PC-3 (cell line): Measurements from ENCODE around the gene SGCG. TPM values are rescaled to one million over a fixed set of nuclear protein-coding genes. Genes with fewer than 3 reads are reported as not detected.

ENCODE experiments used
- ATAC-seq: fragments of 200-7000 bp; cut with Tn5 transposase; 2 replicates; pipeline ENCODE4 v1.9.1; 2020; ENCODE audit warnings: mild to moderate bottlenecking, moderate library complexity
- BruUV-seq: library from RNA; stranded (reverse); fragments of 400-500 nt; replicated peaks from 2 replicates; lab custom pipeline; 2021; lab: Mats Ljungman, UMichigan
- CTCF ChIA-PET: fragments of 300-600 bp; sonication (Branson Sonifier 250); formaldehyde crosslinking; loops from one replicate; lab custom pipeline; 2022; ENCODE audit warnings: antibody characterized with exemption; lab: Charles Lee
- POLR2A ChIA-PET: fragments of 300-600 bp; sonication (Branson Sonifier 250); formaldehyde crosslinking; loops from one replicate; lab custom pipeline; 2022; ENCODE audit warnings: antibody characterized with exemption; ENCODE audit not compliant: unreplicated experiment; lab: Charles Lee
- DNase-seq: peaks from one replicate; pipeline ENCODE4 v3.0.0-alpha.2; 2015
- H2AFZ ChIP-seq: fragments of 300-600 bp; sonication (generic); 2 replicates; pipeline ENCODE4 v1.6.0; 2016; ENCODE audit warnings: antibody characterized with exemption, low read length
- H3F3A ChIP-seq: fragments of 300-600 bp; sonication (generic); one replicate; pipeline ENCODE4 v1.6.0; 2017; ENCODE audit warnings: antibody characterized with exemption, low read length, control low read depth, mild to moderate bottlenecking; ENCODE audit not compliant: unreplicated experiment
- H3K27ac ChIP-seq: fragments of 300-600 bp; sonication (generic); 2 replicates; pipeline ENCODE4 v1.5.1; 2016; ENCODE audit warnings: mild to moderate bottlenecking, low read length
- H3K27me3 ChIP-seq: fragments of 300-600 bp; sonication (generic); 2 replicates; pipeline ENCODE4 v1.6.1; 2016; ENCODE audit warnings: low read length, mixed read lengths
- H3K36me3 ChIP-seq: fragments of 300-600 bp; sonication (generic); 2 replicates; pipeline ENCODE4 v1.6.1; 2016; ENCODE audit warnings: low read depth, mixed run types, low read length, mixed read lengths
- H3K4me1 ChIP-seq: fragments of 300-600 bp; sonication (generic); 2 replicates; pipeline ENCODE4 v1.5.1; 2016; ENCODE audit warnings: low read length; ENCODE audit not compliant: insufficient read depth
- H3K4me2 ChIP-seq: fragments of 300-600 bp; sonication (generic); 2 replicates; pipeline ENCODE4 v1.6.0; 2016; ENCODE audit warnings: low read length
- H3K4me3 ChIP-seq: fragments of 300-600 bp; sonication (generic); 2 replicates; pipeline ENCODE4 v1.5.1; 2016; ENCODE audit warnings: mild to moderate bottlenecking, low read length, mixed read lengths
- H3K79me2 ChIP-seq: fragments of 300-600 bp; sonication (generic); 2 replicates; pipeline ENCODE4 v1.6.1; 2017; ENCODE audit warnings: low read length, mixed read lengths
- H3K9ac ChIP-seq: fragments of 300-600 bp; sonication (generic); 2 replicates; pipeline ENCODE4 v1.6.0; 2016; ENCODE audit warnings: mild to moderate bottlenecking, low read length
- H3K9me2 ChIP-seq: fragments of 300-600 bp; sonication (generic); replicated peaks from 2 replicates; pipeline ENCODE4 v1.6.1; 2016; ENCODE audit warnings: mixed run types, low read length, mixed read lengths
- H3K9me3 ChIP-seq: fragments of 300-600 bp; sonication (generic); 2 replicates; pipeline ENCODE4 v1.6.1; 2016; ENCODE audit warnings: low read length, mixed read lengths
- H4K20me1 ChIP-seq: fragments of 300-600 bp; sonication (generic); 2 replicates; pipeline ENCODE4 v1.6.1; 2016; ENCODE audit warnings: low read length, mixed read lengths
- CTCF ChIP-seq: fragments of 300-600 bp; sonication (generic); conservative IDR thresholded peaks from 2 replicates; pipeline ENCODE4 v1.5.1; 2017; ENCODE audit warnings: antibody characterized with exemption, low read depth, mild to moderate bottlenecking, low read length
- EZH2 ChIP-seq: fragments of 300-600 bp; sonication (generic); IDR thresholded peaks from one replicate; pipeline ENCODE4 v1.6.1; 2017; ENCODE audit warnings: antibody characterized with exemption, mild to moderate bottlenecking, low read length; ENCODE audit not compliant: unreplicated experiment
- EZH2phosphoT487 ChIP-seq: fragments of 300-600 bp; sonication (generic); IDR thresholded peaks from 2 replicates; pipeline ENCODE4 v1.6.1; 2018; ENCODE audit warnings: mild to moderate bottlenecking, antibody characterized with exemption, low read length, borderline replicate concordance
- intact Hi-C: fragments of 100-400 bp; cut with micrococcal nuclease; formaldehyde crosslinking; loops from 2 replicates; pipeline ENCODE4 v1.9.0; 2023
- total RNA-seq: library from RNA; depleted of rRNA; stranded (reverse); fragments of >200 nt; gene quantifications from 2 replicates; pipeline ENCODE4 v1.2.3, GENCODE V29; 2014

Gene SGCG
- total RNA-seq, 1 experiment from 2014 or later = not detected

GRCh38 chr13:23321535-23322241 lies 140.9 kb downstream of the SGCG start:
- peak overlapping the region; percentile 59 for H3K4me3 ChIP-seq
- no peaks in the 10 kb centered on the region for H3K79me2 ChIP-seq
- TF ChIP-seq EZH2phosphoT487 (no peak), EZH2 (no peak), CTCF (no peak)
- BruUV-seq = no TSS peak
- ChIA-PET CTCF (interaction anchor here (0.5 to 1.1 kb wide), 6 partner anchors 54 to 520 kb away, joined by 3 to 8 read pairs (median 5); no protein-coding TSS in a partner anchor), POLR2A (interaction anchor here (1.1 kb wide), 1 partner anchor 106 kb away, joined by 3 read pairs; no protein-coding TSS in a partner anchor)
- no peaks in the 10 kb centered on the region for H3F3A ChIP-seq
- H3K9me3 ChIP-seq = no peaks in the 10 kb centered on the region
- H3K27me3 ChIP-seq = no peaks in the 10 kb centered on the region
- peak overlapping the region; percentile 68 for H3K9ac ChIP-seq
- no peaks in the 10 kb centered on the region for H3K9me2 ChIP-seq
- peak; percentile 93 for DNase-seq
- no peaks in the 10 kb centered on the region for H3K36me3 ChIP-seq
- H3K27ac ChIP-seq = peak overlapping the region; percentile 96
- peak; percentile 90 for ATAC-seq
- H3K4me2 ChIP-seq = peak overlapping the region; percentile 84
- no peaks in the 10 kb centered on the region for H4K20me1 ChIP-seq
- peaks cover 48% of the 10 kb centered on the region for H3K4me1 ChIP-seq
- no peak overlapping the region for H2AFZ ChIP-seq
- intact Hi-C loops = loop anchor here (2.0 to 5.0 kb wide), 2 partner anchors 53 to 1684 kb away; no protein-coding TSS in a partner anchor

- peak overlapping the region; percentile 84 for H3K4me2 ChIP-seq
These were observed 141.9 kb downstream of the SGCG start for GRCh38 chr13:23322353-23323336.

More at GRCh38 chr13:23322353-23323336, 141.9 kb downstream of the SGCG start:
- Histone ChIP-seq H3K4me1 (peaks cover 48% of the 10 kb centered on the region), H3K36me3 (no peaks in the 10 kb centered on the region), H3K9ac (peak overlapping the region; percentile 5; the same call in 1 of the 2 replicates), H3K9me3 (no peaks in the 10 kb centered on the region), H3F3A (no peaks in the 10 kb centered on the region), H3K27ac (peak overlapping the region; percentile 96), H3K27me3 (no peaks in the 10 kb centered on the region), H3K4me3 (peak overlapping the region; percentile 59; the same call in 1 of the 2 replicates), H2AFZ (no peak overlapping the region), H3K9me2 (no peaks in the 10 kb centered on the region), H3K79me2 (no peaks in the 10 kb centered on the region), H4K20me1 (no peaks in the 10 kb centered on the region)
- intact Hi-C loops = loop anchor here (2.0 to 5.0 kb wide), 2 partner anchors 52 to 1685 kb away; no protein-coding TSS in a partner anchor
- TF ChIP-seq CTCF (no peak), EZH2 (no peak), EZH2phosphoT487 (no peak)
- DNase-seq (peak; percentile 59), ATAC-seq (peak; percentile 12)
- CTCF ChIA-PET = interaction anchor here (0.6 to 1.1 kb wide), 4 partner anchors 53 to 108 kb away, joined by 3 to 6 read pairs (median 4); no protein-coding TSS in a partner anchor
- POLR2A ChIA-PET = interaction anchor here (1.1 kb wide), 1 partner anchor 105 kb away, joined by 3 read pairs; no protein-coding TSS in a partner anchor
- no TSS peak for BruUV-seq
